Peyer's patch (tissue), 4 donors: ENCODE data around the gene VPS36.

Experiments
- POLR2A ChIP-seq, 2 donors: fragments of 450-650 bp; IDR thresholded peaks; one replicate each; pipeline ENCODE4 v1.5.1; 2017; ENCODE audit warnings: antibody characterized with exemption in 2 of 2, mild to moderate bottlenecking in 2 of 2, moderate library complexity in 2 of 2
- TF ChIP-seq, protein P1 (sequence below), 6 experiments: fragments of 450-650 bp in 4 of 6; fragments of 200-600 bp in 2 of 6; sonication (generic) in 1 of 6; IDR thresholded peaks; one replicate each; pipeline ENCODE4 v1.5.1; 2017 to 2019; ENCODE audit warnings: antibody characterized with exemption in 6 of 6, mild to moderate bottlenecking in 3 of 6, moderate library complexity in 1 of 6

DNA sequence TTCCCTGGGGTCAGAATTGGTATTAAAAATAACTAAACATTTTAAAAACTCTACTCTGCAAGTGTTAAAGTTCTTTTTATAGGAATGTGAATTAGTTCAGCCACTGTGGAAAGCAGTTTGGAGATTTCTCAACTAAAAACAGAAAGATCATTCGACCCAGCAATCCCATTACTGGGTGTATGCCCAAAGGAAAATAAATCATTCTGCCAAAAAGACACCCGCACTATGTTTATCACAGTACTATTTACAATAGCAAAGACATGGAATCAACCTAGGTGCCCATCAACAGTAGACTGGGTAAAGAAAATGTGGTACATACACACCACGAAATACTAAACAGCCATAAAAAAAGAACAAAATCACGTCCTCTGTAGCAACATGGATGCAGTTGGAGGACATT, 43.8 kb downstream of the VPS36 start:
- TF ChIP-seq, protein P1, sequence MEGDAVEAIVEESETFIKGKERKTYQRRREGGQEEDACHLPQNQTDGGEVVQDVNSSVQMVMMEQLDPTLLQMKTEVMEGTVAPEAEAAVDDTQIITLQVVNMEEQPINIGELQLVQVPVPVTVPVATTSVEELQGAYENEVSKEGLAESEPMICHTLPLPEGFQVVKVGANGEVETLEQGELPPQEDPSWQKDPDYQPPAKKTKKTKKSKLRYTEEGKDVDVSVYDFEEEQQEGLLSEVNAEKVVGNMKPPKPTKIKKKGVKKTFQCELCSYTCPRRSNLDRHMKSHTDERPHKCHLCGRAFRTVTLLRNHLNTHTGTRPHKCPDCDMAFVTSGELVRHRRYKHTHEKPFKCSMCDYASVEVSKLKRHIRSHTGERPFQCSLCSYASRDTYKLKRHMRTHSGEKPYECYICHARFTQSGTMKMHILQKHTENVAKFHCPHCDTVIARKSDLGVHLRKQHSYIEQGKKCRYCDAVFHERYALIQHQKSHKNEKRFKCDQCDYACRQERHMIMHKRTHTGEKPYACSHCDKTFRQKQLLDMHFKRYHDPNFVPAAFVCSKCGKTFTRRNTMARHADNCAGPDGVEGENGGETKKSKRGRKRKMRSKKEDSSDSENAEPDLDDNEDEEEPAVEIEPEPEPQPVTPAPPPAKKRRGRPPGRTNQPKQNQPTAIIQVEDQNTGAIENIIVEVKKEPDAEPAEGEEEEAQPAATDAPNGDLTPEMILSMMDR (IDR thresholded peaks at IDR 0.05) = no peak
- no peak for TF ChIP-seq POLR2A (IDR thresholded peaks at IDR 0.05)
